ENCODE results near the gene EDN2. TPM values are rescaled to one million over a fixed set of nuclear protein-coding genes. Genes with fewer than 3 reads are reported as not detected.
A peak's percentile ranks its signal among the peaks of the same experiment; 100 is the strongest.

Gene EDN2
- total and polyA plus RNA-seq, 2 donors (not counting 1 experiment from before 2014, with no cell fraction given) = not detected

DNA sequence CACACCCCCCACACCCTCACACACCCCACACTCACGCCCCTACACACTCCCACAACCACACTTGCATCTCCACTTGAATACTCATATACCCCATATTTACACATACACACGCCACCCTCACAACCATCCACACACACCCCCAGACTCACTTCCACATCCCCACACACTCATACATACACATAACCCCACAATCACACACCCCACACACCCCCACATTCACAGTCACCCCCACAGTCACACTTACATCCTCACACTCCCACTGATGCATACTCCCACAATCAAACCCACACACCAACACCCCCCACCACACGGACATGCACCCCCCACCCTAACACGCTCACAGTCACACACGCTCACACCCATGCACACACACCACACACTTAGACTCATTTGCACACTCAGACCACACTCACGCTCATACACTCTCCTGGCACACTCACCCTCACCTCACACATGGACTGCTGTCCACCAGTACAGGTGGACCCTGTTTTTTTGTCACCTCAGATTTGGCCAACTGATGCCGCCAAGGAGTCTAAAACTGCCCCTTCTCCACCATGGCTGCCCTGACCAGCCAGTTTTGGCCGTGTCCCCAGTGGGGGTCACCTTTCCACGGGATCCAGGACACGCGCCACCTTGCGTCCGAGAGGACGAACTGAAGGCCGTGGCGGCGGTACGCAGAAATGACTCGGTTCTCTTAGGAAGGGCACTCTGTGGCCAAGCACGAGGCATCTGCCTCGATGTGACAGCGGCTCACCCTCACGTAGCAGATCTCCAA, 45.3 kb upstream of the EDN2 start:
- Histone ChIP-seq H3K36me3 (replicated peaks in 1 of 2; ENCODE audit: control extremely low read depth in 1 of 2, control insufficient read depth in 1 of 2, extremely low read depth in 1 of 2, insufficient read depth in 2 of 2, low read length in 1 of 2) (peaks cover 0 to 2% of the 10 kb centered on the region in 2 experiments), H3K4me1 (ENCODE audit: control insufficient read depth in 2 of 2, insufficient read depth in 2 of 2, low read length in 2 of 2) (no peaks in the 10 kb centered on the region), H3K4me2 (replicated peaks; ENCODE audit: low read depth, low read length, poor library complexity, severe bottlenecking) (no peak overlapping the region), H3K79me2 (ENCODE audit: control insufficient read depth, insufficient read depth, low read length) (no peaks in the 10 kb centered on the region), H2AFZ (ENCODE audit: insufficient read depth, low read depth, low read length, poor library complexity, severe bottlenecking) (no peak overlapping the region), H3K4me3 (ENCODE audit: control extremely low read depth in 1 of 5, extremely low read depth in 1 of 5, insufficient read depth in 1 of 5, low read depth in 2 of 5, low read length in 4 of 5) (no peak overlapping the region), H3K27me3 (replicated peaks in 1 of 4; ENCODE audit: control extremely low read depth in 1 of 4, control insufficient read depth in 3 of 4, insufficient read depth in 4 of 4, low read length in 3 of 4) (no peaks in the 10 kb centered on the region), H3K9me3 (ENCODE audit: control extremely low read depth in 1 of 3, control insufficient read depth in 2 of 3, insufficient read depth in 1 of 3, low read length in 2 of 3) (no peaks in the 10 kb centered on the region), H3K9ac (ENCODE audit: low read length) (no peak overlapping the region), H3K27ac (ENCODE audit: low read length in 2 of 2) (no peak overlapping the region), H4K20me1 (ENCODE audit: control insufficient read depth, insufficient read depth, low read length, poor library complexity, severe bottlenecking) (no peaks in the 10 kb centered on the region)
- CTCF ChIA-PET = no interaction called here
- POLR2A ChIA-PET = no interaction called here
- intact Hi-C loops (cut with micrococcal nuclease) = no loop called here
- Mint-ChIP-seq H3K4me1 (peaks cover 2% of the 10 kb centered on the region), H3K27ac (peak overlapping the region; percentile 13), H3K27me3 (no peaks in the 10 kb centered on the region), H3K9me3 (ENCODE audit: insufficient read depth) (no peaks in the 10 kb centered on the region), H3K4me3 (no peak overlapping the region)
- ATAC-seq (ENCODE audit: low read depth) (no peak), DNase-seq (no peak)
- no peak for TF ChIP-seq EZH2 (IDR thresholded peaks at IDR 0.05; ENCODE audit: borderline replicate concordance, insufficient read depth, low read depth, low read length, poor library complexity, severe bottlenecking)
- TF ChIP-seq, protein P1, sequence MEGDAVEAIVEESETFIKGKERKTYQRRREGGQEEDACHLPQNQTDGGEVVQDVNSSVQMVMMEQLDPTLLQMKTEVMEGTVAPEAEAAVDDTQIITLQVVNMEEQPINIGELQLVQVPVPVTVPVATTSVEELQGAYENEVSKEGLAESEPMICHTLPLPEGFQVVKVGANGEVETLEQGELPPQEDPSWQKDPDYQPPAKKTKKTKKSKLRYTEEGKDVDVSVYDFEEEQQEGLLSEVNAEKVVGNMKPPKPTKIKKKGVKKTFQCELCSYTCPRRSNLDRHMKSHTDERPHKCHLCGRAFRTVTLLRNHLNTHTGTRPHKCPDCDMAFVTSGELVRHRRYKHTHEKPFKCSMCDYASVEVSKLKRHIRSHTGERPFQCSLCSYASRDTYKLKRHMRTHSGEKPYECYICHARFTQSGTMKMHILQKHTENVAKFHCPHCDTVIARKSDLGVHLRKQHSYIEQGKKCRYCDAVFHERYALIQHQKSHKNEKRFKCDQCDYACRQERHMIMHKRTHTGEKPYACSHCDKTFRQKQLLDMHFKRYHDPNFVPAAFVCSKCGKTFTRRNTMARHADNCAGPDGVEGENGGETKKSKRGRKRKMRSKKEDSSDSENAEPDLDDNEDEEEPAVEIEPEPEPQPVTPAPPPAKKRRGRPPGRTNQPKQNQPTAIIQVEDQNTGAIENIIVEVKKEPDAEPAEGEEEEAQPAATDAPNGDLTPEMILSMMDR (IDR thresholded peaks at IDR 0.05) = no peak
- WGBS (ENCODE audit: insufficient coverage) = 93% methylated on average over 23 of the region's 23 CpGs

Measured in B cell (primary cell).